GM21786 (cell line): Measurements from ENCODE around the gene PCGF1.

Experiments used
- ATAC-seq: cut with Tn5 transposase; IDR thresholded peaks from one replicate; pipeline ENCODE4 v1.9.1; 2021; ENCODE audit not compliant: unreplicated experiment

PCGF1 gene

GRCh38 chr2:74507145-74507925 is at the start of gene PCGF1:
PCGF1 (minus strand) TSS chr2:74507695; CDS start chr2:74507668, 27 bp downstream.
- ATAC-seq = peak; percentile 90

DNA sequence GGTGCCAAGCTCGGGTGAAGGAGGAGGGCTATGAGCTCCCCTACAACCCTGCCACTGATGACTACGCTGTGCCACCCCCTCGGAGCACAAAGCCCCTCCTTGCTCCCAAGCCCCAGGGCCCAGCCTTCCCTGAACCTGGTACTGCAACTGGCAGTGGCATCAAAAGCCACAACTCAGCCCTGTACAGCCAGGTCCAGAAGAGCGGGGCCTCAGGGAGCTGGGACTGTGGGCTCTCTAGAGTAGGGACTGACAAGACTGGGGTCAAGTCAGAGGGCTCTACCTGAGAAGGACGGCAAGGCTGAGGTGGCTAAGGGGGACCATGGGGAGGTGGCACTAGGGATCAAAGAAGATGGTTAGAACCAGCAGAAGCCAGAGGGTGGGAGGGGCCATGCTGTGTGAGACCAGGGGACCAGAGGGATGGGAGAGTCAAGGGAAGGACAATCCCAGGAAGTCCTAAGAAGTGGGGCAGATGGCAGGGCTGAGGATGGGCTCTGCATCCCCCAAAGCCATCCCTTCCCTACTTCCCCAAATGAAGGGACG is 49.4 kb upstream of the PCGF1 start:
- ATAC-seq = no peak

GRCh38 chr2:74556159-74556558 is 48.7 kb upstream of the PCGF1 start:
- ATAC-seq = no peak

- ATAC-seq = no peak
These were observed 48.2 kb upstream of the PCGF1 start for GRCh38 chr2:74555610-74556103.

DNA sequence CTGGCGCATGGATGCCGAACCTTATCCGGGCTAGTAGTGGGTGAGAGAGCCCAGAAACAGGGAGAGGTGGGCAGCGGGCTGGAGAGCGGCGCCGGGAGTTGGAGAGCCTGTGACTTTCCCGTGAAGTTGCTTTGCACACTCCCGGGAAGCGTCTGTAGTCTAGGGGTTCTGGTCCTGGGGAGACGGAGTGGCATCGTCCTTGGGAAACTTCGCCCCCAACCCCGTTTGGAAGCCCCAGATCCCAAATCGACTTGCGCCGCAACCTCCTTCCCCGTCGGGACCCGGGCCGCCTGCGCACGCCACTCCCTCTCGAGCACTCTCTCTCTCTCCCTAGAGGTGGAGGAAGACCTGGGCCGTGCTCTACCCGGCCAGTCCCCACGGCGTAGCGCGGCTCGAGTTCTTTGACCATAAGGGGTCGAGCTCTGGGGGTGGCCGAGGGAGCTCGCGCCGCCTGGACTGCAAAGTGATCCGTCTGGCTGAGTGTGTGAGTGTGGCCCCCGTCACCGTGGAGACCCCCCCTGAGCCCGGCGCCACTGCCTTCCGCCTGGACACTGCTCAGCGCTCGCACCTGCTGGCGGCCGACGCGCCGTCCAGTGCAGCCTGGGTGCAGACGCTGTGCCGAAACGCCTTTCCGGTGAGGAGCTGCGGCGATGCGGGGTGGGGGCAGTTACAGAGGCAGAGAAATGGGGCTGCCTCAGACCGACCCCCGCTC is 47.5 kb upstream of the PCGF1 start:
- ATAC-seq = peak; percentile 36

DNA sequence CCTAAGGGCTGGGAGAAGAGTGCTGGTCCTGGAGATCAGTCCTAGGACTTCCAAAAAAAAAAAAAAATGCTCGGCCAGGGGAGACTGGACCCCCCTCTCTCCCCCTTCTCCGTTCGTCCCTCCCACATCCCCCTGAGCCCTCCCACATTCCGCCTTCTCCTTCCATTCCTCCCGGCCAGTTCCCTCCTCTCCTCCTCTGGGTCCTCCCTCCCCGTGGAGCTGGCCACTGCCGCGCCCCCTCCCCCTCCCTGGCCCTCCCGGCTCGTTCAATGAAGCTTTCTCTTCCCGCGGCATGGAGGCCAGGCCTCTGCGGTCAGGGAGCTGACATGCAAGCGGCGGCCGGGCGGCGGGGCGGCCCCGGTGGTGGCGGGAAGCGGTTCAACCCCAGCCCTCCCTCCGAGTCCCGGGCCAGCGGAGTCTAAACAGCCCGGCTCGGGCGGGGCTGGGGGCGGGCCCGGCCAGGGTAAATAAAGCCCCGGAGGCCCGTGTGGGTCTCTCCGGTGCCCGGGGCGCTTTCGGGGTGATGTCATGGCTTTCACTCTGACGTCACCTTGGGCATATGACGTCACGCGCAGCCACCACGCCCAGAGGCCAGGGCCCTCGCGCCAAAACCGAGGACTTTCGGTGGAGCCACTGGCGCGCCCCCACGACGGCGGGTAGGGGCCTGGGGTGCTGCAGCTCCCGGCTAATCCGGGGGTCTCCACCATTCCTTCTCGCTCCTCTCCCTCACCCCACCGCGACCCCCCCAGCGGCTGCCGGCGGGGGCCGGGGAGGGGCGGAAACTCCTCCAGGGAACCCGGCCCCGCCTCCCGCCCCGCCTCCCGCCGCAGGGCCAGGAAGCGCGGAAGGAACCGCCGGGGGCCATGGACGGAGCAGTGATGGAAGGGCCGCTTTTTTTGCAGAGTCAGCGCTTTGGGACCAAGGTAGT is 46.7 kb upstream of the PCGF1 start, which contains the start of the genes DOK1 and LOXL3:
Gene DOK1 (plus strand): TSS at position 829 of the 928 bp plus-strand sequence. CDS start 35 bp downstream, at position 864.
Gene LOXL3 (minus strand): TSS at position 51 of the 928 bp plus-strand sequence. CDS start 1,308 bp downstream, outside the sequence.
- ATAC-seq = peak; percentile 39

DNA sequence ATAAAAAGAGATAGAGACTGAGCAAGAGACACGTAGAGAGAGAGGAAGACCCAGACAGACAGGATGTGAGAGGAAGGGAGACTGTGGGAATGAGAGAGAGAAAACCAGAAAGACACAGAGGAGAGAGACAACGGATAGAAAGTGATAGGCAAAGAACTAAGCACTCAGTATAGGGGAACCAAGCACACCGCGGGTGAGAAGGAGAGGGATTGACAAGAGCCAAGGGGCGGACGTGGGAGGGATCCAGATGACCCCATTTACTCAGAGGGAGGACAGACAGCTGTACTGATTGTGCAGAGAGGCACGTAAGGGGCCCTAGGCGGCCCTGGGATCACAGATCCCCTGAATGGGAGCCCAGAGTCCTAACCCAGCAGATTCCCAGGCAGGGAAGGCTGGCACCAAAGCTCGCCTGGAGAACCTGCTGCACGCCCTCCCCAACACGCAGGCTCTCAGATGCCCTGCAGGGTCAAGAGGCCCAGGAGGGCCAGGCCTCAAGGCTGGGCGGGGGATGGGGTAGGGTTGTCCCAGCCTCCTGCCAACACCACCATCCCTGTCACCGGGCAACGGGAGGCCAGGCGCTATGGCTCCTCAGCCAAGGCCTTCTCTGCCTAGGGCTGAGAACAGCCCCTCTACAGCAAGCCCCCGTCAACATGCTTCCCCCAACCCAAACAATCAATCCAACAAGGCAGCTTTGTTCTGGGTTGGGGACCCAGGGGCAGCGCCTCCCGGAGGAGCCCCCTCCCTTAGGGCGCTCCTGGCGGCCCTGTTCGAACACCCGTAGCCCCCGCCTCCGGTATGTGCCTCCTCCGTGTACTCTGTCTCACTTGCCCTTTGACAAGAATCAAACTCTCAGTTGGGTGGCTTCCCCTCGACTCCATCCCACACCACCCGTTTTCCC is 45.7 kb upstream of the PCGF1 start:
- no peak for ATAC-seq

DNA sequence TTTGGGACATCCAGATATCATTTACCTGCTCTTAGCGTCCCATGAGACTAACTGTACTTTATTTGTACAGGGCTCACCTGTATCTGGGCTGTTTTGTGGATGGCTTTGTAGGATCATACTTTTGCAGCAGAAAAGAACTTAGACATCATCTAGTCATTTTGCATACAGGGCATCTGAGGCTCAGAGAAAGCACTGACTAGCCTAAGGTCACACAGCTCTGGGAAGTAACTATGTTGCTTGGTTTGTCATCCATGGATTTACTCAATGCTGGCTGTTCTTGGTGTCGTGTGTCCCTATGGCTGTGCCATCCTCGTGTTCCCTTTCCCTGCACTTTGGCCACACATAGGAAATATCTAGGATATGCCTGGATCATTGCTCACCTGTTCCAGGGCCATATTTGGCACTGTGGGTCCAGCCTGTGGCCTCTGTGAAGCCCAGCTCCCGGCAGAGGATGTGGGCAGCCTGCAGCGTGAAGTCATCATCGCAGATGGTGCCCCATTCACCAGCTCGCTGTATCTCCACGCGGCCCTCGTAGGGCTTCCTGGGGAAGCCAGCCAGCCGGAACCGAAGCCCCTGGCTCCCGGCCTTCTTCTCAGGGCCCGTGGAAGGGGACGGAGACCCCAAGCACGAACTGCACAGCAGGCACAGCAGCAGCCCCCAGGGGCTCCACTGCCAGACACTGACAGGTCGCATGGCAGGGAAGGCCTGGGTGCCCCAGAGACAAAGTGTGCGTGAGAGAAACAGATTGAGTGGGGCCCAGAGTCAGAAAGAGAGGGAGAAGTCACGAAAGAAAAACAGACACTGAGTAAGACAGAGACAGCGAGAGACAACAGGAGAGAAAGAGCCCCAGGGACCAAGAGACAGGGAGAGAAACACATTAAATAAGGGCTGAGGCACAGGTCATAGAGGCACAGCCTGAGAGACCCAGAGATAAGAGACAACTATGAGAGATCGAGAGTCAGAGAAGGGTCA is 44.7 kb upstream of the PCGF1 start:
- no peak for ATAC-seq

GRCh38 chr2:74551530-74551929 is 44.0 kb upstream of the PCGF1 start:
- ATAC-seq = no peak

DNA sequence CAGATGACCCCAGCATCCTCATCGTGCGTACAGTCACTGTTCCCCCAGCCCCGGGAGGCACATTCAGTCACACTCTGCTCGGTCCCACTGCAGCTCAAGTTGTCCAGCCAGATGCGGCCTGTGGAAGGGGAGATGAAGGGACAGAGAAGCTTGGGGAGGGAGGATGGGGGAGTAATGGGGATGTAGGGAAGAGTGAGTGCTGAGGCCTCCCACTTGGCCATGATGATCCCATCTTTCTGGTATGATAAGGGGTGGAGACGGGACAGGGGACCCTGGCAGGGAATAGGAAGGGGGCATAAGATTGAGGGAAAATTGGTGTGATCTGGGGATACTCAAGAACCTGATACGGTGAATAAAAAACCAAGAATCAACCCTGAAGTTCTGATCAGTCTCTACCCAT is 42.7 kb upstream of the PCGF1 start:
- no peak for ATAC-seq

- no peak for ATAC-seq
These were observed 41.7 kb upstream of the PCGF1 start for GRCh38 chr2:74548900-74549826.

- no peak for ATAC-seq
These were observed 40.9 kb upstream of the PCGF1 start for GRCh38 chr2:74548285-74548899.

DNA sequence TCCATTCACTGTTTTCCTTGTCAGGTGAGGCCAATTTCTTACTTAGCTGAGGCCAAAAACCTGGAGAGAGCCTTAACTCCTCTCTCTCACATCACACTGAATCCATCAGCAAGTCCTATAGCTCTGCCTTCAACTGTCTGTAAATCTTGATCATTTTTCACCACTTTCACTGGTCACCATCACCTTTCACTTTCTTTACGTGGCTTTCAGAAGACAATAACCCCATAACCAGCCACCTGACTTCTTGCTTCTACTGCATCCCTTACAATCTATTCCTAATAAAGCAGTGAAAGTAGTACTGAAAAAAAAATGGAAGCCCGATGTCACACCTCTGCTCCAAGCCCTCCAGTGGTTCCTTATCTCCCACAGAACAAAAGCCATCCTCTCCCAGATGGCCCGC is 38.5 kb upstream of the PCGF1 start:
- ATAC-seq = no peak

DNA sequence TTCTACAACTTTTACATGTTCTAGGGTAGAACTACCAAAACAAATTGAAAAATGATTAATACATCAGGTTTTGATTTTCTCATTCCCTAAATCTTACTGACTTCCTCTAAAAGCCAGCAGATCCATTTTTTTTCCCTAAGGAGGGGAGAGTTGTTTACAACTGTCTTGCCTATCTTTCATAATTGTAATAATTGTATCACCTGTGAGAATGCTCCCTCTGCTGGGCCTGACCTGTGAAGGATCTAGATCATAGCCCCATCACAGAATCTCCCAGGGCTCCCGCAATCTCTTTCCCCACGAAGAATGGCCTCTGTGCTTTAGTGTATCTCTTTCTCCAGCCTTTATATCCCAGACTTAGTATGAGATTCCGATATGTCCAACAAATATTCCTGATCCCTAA is 37.1 kb upstream of the PCGF1 start:
- ATAC-seq = no peak

GRCh38 chr2:74542978-74543377 is 35.5 kb upstream of the PCGF1 start:
- ATAC-seq = no peak

DNA sequence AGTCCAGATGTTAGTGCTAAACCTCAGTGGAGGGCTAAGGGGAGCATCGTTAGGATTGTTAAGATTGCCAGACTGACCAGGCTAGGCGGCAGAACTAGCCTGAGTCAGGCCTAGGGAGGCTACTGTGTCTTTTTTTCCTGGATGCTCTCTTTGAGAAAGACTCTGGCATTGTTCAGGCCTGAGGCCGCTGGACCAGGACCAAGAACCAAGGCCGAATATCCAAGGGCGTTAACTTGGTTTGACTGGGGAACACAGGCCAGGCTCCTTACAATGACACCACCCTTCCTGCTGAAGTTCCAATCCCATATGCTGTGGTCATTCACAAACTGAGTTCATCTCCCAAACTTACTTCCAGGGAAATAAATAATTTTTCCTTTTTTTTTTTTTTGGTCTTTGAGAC is 32.8 kb upstream of the PCGF1 start:
- ATAC-seq = no peak

DNA sequence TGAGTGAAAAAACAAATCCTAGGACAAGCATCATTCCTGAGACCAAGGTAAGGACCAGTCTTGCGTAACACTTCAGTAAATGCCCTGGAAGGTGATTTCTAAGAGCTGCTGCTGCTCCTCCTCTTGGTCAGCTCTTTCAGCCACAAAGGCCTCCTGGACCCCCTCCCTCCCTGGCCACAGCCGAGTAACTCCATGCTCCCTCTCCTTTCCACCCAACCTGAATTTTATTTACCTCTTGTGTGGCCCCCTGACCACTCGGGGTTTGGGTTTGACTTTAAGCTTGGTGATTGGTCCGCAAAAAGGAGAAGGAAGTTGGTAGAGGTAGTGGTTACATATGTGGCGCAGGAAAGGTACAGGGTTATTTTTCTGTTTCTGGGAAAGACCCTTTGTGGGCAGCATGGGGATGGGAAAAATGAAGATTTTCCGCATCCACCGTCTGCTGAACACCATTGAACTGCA is 31.4 kb upstream of the PCGF1 start:
- no peak for ATAC-seq
